HG03175 (cell line): Measurements from ENCODE around the gene MT1A.

ENCODE experiments used
- ATAC-seq: cut with Tn5 transposase; IDR thresholded peaks from one replicate; pipeline ENCODE4 v1.9.1; 2021; ENCODE audit warnings: mild to moderate bottlenecking, moderate library complexity; ENCODE audit not compliant: unreplicated experiment

The MT1A gene

GRCh38 chr16:56675685-56676210 is 37.3 kb downstream of the MT1A start:
- no peak for ATAC-seq

- ATAC-seq, result no peak
Measured at GRCh38 chr16:56677474-56677873, 39.0 kb downstream of the MT1A start.

- ATAC-seq, result no peak
Measured at GRCh38 chr16:56679078-56679730, 40.7 kb downstream of the MT1A start.

- ATAC-seq, result no peak
Measured at GRCh38 chr16:56679818-56680217, 41.4 kb downstream of the MT1A start.

GRCh38 chr16:56681939-56682702 is 43.7 kb downstream of the MT1A start, which contains the start of gene MT1X:
Gene MT1X, plus strand, starts transcription at chr16:56682470. Its CDS starts 71 bp downstream, at chr16:56682541.
- peak; percentile 99 for ATAC-seq

GRCh38 chr16:56682703-56683397 is 44.4 kb downstream of the MT1A start:
- no peak for ATAC-seq

GRCh38 chr16:56683424-56684172 is 45.1 kb downstream of the MT1A start:
- no peak for ATAC-seq

GRCh38 chr16:56684256-56684925 is 45.9 kb downstream of the MT1A start:
- no peak for ATAC-seq

- ATAC-seq, result no peak
Measured at GRCh38 chr16:56684926-56685590, 46.6 kb downstream of the MT1A start.

GRCh38 chr16:56686758-56687157 is 48.3 kb downstream of the MT1A start:
- ATAC-seq, result no peak

GRCh38 chr16:56688762-56689161 is 50.3 kb downstream of the MT1A start:
- no peak for ATAC-seq

GRCh38 chr16:56689171-56689570 is 50.7 kb downstream of the MT1A start:
- no peak for ATAC-seq
